COLO668 (cell line): ENCODE data around the gene CD300E.
"Not testable (repeated sequence)": the region's sequence is repeated elsewhere in the genome, so short reads cannot be mapped to it uniquely, and the experiment has no call there.

Experiments used
- DNase-seq: peaks from one replicate; lab custom pipeline; 2025; ENCODE audit not compliant: unreplicated experiment; lab: John Stamatoyannopoulos, UW

CD300E gene

DNA sequence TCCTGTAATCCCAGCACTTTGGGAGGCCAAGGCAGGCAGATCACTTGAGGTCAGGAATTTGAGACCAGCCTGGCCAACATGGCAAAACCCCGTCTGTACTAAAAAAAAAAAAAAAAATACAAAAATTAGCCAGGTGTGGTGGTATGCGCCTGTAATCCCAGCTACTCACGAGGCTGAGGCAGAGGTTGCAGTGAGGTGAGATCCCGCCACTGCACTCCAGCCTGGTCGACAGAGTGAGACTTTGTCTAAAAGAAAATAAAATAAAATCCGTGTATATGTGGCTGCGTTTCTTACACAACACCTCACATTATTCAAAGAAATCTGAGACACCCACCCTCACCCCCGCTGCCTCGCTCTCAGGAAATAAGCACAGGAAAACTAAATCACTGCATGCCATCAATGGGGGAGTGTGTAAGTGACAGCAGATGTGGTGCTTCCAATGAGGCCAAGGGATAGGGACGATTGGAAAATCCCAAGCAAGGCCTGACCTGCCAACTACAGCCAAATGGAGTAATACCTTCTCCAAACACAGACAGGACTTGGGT is 13.1 kb upstream of the CD300E start:
- not testable (repeated sequence) for DNase-seq

DNA sequence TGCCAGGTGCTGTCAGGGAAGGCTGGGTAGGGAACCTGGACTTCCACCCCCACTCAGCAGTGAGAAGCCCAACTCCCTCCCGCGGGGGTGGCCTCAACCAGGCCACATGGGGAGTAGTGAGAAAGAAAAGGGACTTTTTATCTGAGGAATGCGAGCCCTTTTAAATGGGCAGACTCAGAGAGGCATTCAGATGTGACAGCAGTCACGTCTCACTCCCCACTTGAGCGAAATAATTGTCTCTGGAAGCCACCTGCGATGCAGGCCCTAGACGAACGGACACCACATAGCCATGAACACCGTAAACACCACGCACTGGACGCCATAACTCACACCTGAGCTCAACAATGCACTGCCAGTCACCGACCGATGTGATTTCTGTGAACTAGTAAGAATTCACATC is 11.9 kb upstream of the CD300E start:
- no peak for DNase-seq

DNA sequence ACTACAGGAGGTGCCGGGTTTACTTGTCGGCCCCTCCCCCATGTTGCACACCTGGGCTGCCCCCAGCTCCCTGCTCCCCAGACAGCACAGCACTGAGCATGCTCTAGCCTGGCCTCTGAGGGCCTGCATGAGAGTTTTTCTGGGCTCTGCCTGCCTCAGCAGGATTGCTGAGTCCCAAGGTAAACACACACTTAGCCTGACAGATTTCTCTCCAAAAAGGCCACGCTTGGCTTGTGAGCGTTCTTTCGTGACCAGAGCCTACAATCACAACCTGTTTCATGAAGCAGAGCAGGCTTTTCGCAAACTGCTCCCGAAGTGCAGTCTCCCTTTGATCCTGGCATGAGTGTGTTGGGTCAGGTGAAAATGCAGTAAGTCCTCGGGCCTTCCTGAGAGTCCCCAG is 9.8 kb upstream of the CD300E start:
- peak; percentile 20 for DNase-seq

DNA sequence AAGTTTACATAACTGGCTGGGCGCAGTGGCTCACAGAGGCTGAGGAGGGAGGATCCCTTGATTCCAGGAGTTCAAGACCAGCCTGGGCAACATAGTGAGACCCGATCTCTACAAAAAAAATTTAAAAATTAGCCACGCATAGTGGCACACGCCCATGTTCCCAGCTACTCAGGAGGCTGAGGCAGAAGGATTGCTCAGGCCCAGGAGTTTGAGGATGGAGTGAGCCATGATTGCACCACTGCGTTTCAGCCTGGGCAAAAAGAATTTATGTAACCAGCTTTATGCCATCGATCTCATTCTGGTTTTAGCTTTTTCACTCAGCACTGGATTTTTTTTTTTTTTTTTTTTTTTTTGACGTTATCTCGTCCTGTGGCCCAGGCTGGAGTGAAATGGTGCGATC is 9.1 kb upstream of the CD300E start:
- DNase-seq: no peak

DNA sequence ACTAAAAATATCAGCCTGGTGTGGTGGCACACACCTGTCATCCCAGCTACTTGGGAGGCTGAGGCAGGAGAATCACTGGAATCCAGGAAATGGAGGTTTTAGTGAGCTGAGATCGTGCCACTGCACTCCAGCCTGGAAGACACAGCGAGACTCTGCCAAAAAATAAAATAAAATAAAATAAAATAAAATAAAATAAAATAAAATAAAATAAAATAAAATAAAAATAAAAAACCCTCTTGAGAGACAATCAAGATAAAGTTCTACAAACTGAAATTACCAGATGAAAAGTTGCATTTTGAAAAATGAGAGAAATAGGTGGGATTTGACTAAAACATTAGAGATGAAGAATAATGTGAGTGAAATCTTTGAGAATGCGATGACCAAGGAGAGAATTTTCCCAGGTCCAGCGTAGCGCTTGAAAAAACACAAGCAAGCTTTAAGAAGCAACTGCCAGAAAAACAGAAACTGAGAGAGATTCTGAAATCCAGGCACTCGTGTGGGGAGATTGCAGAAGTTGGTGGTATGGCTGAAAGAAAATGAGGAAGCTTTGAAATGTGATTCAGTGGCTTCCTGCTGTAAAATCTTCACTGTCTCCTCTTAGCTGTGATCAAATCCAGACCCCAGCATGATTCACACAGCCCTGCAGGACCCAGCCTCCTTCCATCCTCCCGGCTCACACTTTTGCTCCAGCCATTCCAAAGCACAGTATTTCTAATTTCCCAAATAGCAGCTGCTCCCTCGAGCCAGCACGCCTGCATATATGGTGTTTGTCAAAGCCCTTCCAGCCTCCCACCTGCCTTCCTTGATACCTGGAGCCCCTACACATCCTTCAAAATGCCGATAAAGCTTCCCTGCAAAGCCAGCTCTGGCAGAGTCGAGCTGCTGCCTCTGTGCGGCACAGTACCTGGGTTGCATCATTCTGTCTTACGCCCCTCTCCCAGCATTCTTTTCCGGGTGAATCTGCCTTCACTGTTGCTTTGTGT is 8.2 kb upstream of the CD300E start:
- DNase-seq: no peak

DNA sequence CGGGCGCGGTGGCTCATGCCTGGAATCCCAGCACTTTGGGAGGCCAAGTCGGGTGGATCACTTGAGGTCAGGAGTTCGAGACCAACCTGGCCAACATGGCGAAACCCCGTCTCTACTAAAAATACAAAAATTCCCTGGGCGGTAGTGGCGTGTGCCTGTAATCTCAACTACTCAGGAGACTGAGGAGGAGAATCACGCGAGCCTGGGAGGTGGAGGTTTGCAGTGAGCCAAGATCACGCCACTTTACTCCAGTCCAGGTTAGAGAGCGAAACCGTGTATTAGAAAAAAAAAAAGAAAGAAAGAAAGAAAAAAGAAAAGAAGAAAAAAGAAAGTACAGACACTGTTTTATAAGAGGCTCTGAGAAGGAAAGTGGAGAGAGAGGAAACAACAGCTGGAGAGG is 6.7 kb upstream of the CD300E start:
- not testable (repeated sequence) for DNase-seq

DNA sequence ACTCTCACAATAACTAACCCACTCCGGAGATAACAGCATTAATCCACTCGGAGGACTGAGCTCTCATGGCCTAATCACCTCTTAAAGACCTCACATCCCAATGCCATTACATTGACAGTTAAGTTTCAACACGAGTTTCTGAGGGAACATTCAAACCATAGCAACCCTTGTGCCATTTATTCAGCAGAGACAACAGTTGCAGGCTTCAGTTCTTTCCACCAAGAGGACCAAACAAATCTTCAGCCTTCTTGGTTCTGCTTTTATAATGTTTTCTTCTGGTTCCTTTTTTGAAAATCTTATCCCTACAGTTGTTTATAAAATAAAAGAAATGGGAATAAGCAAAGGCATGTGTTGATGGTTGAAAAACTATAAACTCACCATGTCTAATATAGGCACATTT is 2.1 kb upstream of the CD300E start:
- DNase-seq: no peak

DNA sequence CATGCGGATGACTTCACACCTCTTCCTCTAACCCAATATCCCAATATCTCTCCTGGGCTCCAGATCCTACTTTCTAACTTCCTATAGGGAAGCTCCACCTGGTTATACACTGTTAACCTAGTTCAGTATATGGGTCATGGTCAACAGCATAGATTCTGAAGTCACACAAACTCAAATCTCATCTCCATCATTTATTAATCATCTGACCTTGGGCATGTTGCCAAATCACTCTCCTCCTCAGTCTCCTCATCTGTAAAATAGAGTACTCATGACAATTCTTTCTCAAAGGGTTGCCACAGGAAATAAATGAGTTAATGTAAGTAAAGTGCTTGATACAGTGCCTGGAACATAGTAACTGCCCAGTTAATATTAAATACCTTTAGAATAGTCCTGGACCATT is 593 bp upstream of the CD300E start:
- no peak for DNase-seq

DNA sequence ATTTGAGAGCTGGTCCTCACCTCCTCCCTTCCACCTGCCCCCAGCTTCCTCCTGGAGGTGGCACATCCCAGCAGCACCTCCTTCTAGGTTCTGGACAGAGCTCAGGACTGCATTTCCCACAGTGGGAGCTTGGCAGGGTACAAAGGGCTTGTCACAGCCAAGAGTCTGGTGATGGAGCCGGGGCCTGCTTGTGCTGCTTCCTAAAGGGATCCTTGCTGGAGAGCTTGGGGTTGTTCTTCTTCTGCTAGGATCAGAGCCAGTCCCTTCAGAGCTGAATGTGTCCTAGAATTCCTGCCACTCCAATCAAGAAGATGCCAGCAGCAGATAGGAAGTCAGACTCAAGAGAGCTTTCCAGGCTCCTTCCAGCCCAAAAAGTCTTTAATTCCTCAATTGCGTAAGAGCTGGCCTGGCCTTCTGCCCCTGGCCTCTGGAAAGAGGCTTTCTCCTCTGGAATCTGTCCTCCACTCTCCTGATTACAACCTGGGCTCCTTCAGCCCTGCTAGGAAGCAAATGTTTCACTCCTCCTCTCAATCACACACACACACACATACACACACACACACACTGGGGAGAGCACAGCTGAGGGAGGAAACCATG is 4.4 kb downstream of the CD300E start:
- DNase-seq: no peak

DNA sequence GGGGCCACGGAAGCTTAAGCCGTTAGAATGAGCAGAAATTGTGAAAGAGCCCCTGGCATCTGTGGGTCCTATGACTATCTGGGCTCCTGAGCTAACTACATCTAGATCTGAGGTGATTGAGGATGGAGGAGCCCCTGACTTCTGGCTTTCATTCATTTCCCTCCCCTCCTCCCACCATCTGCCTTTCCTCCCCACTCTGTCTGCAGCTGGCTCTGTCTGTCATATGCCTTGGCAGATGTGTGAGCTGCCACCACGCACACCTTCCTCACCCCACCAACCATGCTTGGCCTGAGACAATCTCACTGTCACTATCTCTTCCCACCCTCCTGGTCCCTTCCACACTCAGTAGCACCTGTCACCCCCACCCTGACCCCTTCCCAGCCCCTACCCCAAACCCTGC is 5.1 kb downstream of the CD300E start:
- DNase-seq: no peak

DNA sequence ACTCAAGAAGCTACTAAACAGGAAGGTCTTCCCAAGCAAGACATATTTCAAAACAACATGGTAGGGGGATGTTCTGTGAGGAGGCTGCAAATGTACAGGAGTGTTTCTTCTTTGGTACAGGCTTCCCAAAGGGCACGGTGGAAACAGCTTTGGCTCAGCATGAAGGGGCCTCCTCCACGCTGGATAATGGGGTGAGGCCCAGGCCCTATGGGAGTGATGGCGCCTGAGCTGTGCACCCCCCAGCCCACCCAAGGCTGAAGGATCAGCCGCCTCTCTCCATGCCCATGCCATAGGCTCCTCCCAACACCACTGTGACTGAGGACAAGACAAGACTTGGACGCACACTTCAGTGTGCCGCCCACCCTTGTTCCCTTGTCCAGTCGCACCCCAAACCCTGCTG is 6.8 kb downstream of the CD300E start:
- no peak for DNase-seq

DNA sequence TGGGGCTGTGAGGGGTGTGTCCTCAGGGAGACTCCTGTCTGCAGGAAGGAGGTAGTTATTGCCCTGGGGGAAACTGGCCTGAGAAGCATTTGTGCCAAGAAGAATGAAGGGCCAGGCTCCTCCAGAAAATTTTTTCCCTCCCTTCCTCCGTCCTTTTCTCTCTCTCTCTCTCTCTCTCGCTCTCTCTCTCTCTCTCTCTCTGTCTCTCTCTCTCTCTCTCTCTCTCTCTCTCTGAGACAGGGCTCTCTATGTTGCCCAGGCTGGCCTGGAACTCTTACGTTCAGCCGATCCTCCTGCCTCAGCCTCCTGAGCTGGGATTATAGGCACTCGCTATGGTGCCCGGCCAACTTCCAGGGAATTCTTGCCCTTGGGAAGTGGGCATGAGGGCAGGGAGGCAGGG is 11.5 kb downstream of the CD300E start:
- DNase-seq: no peak

DNA sequence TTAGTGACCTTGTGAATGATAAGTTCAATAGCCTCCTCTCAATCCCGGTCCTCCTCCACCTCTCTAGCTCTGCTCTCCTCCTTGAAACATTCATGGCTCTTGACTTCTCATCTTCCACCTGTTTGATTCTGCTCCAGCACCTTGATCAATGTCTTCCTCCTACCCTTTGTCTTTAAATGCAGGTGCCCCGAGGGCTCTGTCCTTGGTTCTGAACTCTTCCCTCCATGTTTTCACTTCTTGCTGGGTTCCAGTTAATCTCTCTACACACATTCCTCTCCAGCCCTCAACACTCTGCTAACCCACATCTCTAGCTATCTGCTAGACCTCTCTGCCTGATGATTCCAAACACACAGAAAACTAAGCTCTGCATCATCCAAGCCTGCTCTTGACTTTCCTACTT is 13.4 kb downstream of the CD300E start:
- no peak for DNase-seq

DNA sequence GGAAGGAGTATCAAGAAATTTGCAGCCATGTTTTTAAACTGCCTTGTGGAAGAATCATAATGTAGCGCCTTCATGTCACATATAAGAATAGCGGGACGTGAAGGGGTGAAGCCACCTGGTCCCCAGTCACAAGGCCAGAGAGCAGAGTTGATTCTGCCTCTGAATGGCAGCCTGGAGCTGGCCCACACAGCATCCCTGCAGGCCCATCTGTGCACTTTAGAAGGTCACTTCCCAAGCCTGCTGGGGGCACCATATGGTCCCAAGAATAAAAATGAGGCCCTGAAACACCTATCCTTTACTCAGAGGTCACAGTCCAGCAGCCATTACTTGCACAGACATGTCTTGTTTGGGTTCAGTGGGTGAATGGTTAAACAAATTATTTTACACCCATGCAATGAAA is 15.0 kb downstream of the CD300E start:
- DNase-seq: no peak

DNA sequence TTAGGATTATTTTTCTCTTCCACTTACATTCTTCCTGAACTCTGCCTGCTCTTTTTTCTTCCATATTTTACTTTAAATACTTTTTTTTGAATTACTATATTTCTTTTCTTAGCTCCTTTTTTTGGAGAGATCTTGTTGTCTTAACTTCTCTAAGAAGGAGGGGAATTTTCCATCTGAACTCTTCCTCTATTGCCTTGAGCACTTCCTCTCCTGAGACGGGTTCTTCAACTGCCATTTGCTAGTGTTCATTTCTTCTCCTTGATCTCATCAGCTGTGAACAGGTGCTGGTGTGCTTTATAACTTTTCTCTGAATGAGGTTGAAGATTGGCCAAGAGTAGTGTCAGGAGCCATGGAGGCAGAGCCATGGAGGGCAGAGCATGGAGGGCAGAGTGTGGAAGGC is 16.3 kb downstream of the CD300E start:
- DNase-seq: no peak

DNA sequence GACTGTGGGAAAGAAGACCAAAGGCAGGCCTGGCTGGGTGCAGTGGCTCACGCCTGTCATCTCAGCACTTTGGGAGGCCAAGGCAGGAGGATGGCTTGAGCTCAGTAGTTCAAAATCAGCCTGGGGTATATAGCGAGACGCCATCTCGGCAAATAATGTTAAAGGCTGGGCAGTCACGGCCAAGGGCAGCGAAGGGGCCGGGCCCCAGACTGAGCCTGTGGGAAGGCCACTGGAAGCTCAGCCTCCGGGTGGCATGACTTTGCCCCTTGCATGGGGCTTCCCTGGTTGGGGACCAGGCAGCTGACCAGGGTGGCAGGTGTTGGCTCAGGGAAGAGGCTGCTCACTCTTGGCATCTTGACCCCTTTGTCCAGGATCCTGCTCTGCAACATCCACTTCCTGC is 17.5 kb downstream of the CD300E start:
- no peak for DNase-seq

DNA sequence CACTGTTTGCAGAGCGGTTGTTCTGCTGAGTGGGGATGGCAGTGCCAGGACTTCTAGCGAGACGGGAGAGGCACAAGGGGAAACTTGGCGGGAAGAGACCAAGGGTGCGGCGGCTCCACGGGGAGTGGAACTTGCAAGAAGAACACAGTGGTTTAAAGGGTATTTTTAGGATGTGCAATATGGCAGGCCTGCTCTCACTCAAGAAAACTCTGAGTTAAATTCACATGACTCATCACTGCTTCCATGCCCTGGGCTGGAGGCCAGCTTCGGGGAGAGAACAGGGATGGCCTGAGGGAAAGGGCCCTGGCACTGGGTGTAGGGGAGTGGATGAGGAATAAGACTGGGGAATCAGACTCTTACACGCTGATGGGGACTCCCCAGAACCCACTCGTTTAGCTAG is 18.2 kb downstream of the CD300E start:
- no peak for DNase-seq

DNA sequence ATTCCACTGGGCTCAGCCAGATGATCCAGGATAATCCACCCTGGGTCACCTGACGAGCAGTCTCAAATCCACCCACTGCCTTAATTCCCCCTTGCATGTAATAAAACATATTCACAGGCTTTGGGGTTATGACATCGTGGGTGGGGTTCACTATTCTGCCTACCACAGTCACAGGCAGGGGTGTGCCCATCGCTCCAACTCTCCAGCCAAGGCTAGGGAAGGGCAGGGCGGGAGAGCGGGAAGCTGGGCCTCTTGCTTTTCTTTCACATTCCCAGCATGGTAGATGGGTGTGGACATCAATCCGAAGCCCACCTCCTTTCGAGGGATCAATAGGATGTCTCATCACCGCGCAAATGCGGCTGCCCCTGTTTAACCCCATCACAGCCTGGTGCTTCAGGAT is 18.8 kb downstream of the CD300E start:
- DNase-seq: no peak

DNA sequence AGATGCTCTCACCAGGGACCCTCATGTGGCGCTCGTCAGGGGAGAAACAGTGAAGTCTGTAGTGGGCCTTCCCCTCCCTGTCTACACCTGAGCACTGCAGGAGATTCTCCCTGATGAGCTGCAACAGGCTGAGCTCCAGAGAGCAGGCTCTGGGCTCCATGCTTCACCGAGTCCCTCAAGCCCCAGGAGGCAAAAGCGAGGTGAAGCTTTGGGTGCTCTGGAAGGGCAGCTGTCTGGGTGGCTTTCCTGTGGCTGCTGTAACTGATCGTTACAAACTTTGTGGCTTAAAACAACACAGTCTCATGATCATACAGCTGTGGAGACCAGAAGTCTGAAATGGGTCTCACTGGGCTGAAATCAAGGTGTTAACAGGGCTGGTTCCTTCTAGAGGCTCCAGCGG is 19.3 kb downstream of the CD300E start:
- no peak for DNase-seq

DNA sequence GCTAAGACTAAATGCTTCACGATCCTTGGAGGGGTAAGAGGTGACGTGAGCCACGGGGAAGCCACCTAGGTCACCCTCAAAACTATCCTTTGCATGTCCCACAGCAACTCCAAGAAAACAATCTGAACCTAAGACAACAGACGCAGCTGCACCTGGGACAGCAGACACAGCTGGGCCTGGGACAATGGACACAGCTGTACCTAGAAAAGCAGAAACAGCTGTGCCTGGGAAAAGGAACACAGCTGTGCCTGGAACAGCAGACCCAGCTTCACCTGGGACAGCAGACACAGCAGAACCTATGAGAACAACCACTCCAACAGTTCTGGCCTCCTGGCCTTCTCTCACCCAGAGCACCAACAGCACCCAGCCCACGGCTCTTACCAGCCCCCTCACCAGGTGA is 19.8 kb downstream of the CD300E start:
- no peak for DNase-seq

DNA sequence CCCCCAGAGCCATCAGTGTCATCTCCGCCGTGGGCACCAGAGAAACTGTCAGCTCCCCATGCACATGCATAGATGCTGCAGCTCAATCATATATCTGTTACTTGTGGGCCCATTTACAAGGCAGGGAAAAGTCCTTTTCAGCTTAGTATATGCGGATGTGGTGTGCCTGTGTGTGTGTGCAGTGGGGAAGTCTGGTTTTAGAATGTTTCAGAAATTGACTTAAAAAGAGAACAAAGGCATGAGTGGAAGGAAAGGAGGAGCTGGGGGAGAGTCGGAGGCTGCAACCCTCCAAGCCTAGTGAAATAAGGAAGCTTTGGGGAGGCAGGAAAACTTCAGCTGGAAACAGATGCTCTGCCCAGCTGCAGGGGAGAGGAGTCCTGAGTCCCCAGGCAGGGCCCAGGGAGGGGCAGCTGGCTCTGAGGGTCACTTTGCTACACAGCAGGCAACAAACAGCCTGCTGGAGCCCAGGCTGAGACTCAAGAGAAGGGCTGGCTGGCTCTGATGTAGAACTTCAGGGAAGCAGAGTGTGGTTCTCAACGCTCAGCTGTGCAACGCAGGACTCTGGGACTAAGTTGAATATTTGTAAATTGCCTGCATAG is 20.4 kb downstream of the CD300E start:
- no peak for DNase-seq
